A673 (cell line): ENCODE measurements around the gene RBM39. TPM values are rescaled to one million over a fixed set of nuclear protein-coding genes. Genes with fewer than 3 reads are reported as not detected.
A peak's percentile ranks its signal among the peaks of the same experiment; 100 is the strongest.

Experiments
- BruUV-seq: library from RNA; stranded (reverse); fragments of 400-500 nt; replicated peaks from 2 replicates; lab custom pipeline; 2021; lab: Mats Ljungman, UMichigan
- CTCF ChIA-PET: fragments of 300-600 bp; sonication (Branson Sonifier 250); formaldehyde crosslinking; loops from one replicate; lab custom pipeline; 2022; ENCODE audit warnings: antibody characterized with exemption; lab: Charles Lee
- POLR2A ChIA-PET: fragments of 300-600 bp; sonication (Branson Sonifier 250); formaldehyde crosslinking; loops from one replicate; lab custom pipeline; 2022; ENCODE audit warnings: antibody characterized with exemption; ENCODE audit not compliant: low non-redundant PET; lab: Charles Lee
- DNase-seq: peaks from one replicate; pipeline ENCODE4 v3.0.0-alpha.2; 2015; ENCODE audit warnings: low spot score
- H3K27ac ChIP-seq: fragments of 200-600 bp; sonication (generic); 2 replicates; pipeline ENCODE4 v1.5.1; 2016; ENCODE audit warnings: mixed run types, low read depth, mild to moderate bottlenecking, mixed read lengths, antibody characterized with exemption, low read length; ENCODE audit not compliant: poor library complexity, severe bottlenecking
- H3K27me3 ChIP-seq: fragments of 200-600 bp; sonication (generic); replicated peaks from 2 replicates; pipeline ENCODE4 v1.6.1; 2017; ENCODE audit warnings: mixed run types, low read depth, mild to moderate bottlenecking, mixed read lengths, antibody characterized with exemption, low read length; ENCODE audit not compliant: insufficient read depth, poor library complexity
- H3K36me3 ChIP-seq: fragments of 200-600 bp; sonication (generic); 2 replicates; pipeline ENCODE4 v1.6.1; 2016; ENCODE audit warnings: mixed run types, mild to moderate bottlenecking, mixed read lengths, antibody characterized with exemption, low read length; ENCODE audit not compliant: insufficient read depth, poor library complexity, severe bottlenecking
- H3K4me1 ChIP-seq: fragments of 200-600 bp; sonication (generic); 2 replicates; pipeline ENCODE4 v1.6.1; 2017; ENCODE audit warnings: mixed run types, mild to moderate bottlenecking, mixed read lengths, antibody characterized with exemption, low read length; ENCODE audit not compliant: insufficient read depth, poor library complexity, severe bottlenecking
- H3K4me3 ChIP-seq: fragments of 200-600 bp; sonication (generic); 2 replicates; pipeline ENCODE4 v1.5.1; 2016; ENCODE audit warnings: low read depth, mixed run types, mild to moderate bottlenecking, mixed read lengths, low read length; ENCODE audit not compliant: poor library complexity, severe bottlenecking
- H3K9me3 ChIP-seq: fragments of 200-600 bp; sonication (generic); 2 replicates; pipeline ENCODE4 v1.6.1; 2016; ENCODE audit warnings: mixed run types, low read depth, mild to moderate bottlenecking, mixed read lengths, antibody characterized with exemption, low read length; ENCODE audit not compliant: poor library complexity, severe bottlenecking
- EZH2 ChIP-seq: fragments of 200-600 bp; sonication (generic); IDR thresholded peaks from 2 replicates; pipeline ENCODE4 v1.6.1; 2017; ENCODE audit warnings: borderline replicate concordance, low read depth, mild to moderate bottlenecking, mixed read lengths, antibody characterized with exemption, low read length; ENCODE audit not compliant: poor library complexity, severe bottlenecking
- intact Hi-C: fragments of 100-400 bp; cut with micrococcal nuclease; formaldehyde crosslinking; loops from one replicate; pipeline ENCODE4 v1.10.0; 2022; ENCODE audit not compliant: unreplicated experiment
- total RNA-seq: library from RNA; stranded (reverse); gene quantifications from 2 replicates; pipeline ENCODE4 v1.2.3, GENCODE V29; 2021
- TF ChIP-seq, protein P1 (sequence below): fragments of 300-800, 200-600 bp; sonication (generic); conservative IDR thresholded peaks from 2 replicates; pipeline ENCODE4 v1.5.1; 2017; ENCODE audit warnings: low read depth, mild to moderate bottlenecking, antibody characterized with exemption, low read length, moderate library complexity, mixed read lengths

The RBM39 gene
- total RNA-seq, 1 experiment from 2014 or later, result 329 TPM

DNA sequence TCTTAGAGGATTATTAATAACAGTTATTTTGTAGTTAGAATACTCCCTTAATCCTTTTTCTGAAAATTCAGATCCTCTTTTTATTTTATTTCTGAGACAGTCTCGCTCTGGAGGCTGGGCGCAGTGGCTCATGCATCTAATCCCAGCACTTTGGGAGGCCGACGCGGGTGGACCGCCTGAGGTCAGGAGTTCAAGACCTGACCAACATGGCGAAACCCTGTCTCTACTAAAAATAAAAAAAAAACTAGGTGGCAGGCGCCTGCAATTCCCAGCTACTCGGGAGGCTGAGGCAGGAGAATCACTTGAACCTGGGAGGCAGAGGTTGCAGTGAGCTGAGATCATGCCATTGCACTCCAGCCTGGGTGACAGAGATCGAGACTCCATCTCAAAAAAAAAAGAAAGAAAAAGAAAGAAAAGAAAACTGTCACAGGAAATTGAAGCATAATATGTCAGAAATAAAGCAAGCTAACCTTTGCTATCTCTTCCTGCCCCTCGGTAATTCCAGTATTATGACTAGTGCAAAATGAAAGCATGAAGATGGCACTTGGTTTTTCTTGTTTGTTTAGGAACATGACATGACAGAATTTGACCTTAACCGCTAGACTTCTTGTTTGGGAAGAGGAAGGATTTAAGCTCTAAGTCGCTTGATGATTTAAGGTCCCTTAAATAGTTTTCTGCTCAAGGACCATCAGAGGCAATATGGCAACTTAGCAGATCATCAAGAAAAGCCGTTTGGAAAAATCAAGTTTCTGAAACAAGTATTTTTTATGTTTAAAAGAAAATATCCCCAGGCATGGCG, 1.8 kb upstream of the RBM39 start:
- ChIA-PET POLR2A (interaction anchor here (0.8 kb wide), 1 partner anchor 9 kb away, joined by 3 read pairs; no protein-coding TSS in a partner anchor), CTCF (interaction anchor here (0.6 kb wide), 1 partner anchor 145 kb away, joined by 4 read pairs; no protein-coding TSS in a partner anchor)
- peaks cover 19% of the 10 kb centered on the region for H3K36me3 ChIP-seq
- no peak for DNase-seq
- no peaks in the 10 kb centered on the region for H3K9me3 ChIP-seq
- H3K27ac ChIP-seq, result peak overlapping the region; percentile 94
- H3K4me1 ChIP-seq, result peaks cover 24% of the 10 kb centered on the region
- no TSS peak for BruUV-seq
- peak overlapping the region; percentile 69 for H3K4me3 ChIP-seq
- intact Hi-C loops, result no loop called here
- TF ChIP-seq EZH2, result no peak
- TF ChIP-seq, protein P1, sequence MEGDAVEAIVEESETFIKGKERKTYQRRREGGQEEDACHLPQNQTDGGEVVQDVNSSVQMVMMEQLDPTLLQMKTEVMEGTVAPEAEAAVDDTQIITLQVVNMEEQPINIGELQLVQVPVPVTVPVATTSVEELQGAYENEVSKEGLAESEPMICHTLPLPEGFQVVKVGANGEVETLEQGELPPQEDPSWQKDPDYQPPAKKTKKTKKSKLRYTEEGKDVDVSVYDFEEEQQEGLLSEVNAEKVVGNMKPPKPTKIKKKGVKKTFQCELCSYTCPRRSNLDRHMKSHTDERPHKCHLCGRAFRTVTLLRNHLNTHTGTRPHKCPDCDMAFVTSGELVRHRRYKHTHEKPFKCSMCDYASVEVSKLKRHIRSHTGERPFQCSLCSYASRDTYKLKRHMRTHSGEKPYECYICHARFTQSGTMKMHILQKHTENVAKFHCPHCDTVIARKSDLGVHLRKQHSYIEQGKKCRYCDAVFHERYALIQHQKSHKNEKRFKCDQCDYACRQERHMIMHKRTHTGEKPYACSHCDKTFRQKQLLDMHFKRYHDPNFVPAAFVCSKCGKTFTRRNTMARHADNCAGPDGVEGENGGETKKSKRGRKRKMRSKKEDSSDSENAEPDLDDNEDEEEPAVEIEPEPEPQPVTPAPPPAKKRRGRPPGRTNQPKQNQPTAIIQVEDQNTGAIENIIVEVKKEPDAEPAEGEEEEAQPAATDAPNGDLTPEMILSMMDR, result no peak
- no peaks in the 10 kb centered on the region for H3K27me3 ChIP-seq

DNA sequence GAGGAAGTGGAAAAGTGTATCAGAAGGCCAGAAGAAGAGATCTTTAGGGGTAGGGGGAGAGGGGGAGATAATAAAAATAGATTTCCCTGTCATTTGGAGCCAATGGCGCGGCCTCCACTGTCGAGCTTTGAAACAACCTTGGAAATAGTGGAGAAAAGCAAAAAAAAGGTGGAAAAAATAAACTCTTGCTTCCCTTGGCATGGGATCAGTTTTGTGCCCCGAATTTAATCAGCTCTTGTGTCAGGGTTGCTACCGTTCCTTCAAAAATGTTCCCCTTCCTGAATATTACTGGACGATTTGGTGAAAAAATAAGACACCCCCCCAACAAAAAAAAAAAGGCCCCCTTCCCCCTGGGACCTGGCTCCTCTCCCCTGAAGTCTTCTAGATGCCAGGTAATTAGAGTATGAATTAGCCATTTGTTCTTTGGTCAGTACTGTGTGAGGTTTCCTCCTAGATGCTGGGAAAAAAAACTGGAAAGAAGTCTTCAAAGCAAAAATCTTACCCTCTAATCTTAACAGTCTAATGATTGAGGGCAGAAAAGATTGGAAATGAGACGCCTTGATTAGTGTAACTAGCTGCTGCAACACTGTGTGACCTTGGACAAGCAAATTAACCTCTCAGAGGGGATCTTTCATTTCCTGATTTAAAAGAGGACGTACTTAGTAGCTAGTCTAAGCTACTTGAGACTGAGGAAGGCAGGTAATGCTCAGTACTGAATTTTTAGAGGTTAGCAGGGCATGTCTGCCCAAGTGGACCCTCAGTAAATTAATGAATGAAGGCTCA, 872 bp upstream of the RBM39 start:
- BruUV-seq, result TSS peak; percentile 97
- ChIA-PET POLR2A (interaction anchor here (0.6 to 1.3 kb wide), 12 partner anchors 9 to 955 kb away, joined by 3 to 14 read pairs (median 6); partner anchors contain the start of gene PHF20), CTCF (interaction anchor here (1.0 to 1.2 kb wide), 2 partner anchors 29 to 44 kb away, joined by 3 read pairs; partner anchors contain the start of genes NFS1, PHF20 and ROMO1)
- DNase-seq, result peak; percentile 37
- H3K27ac ChIP-seq, result peak overlapping the region; percentile 94
- peaks cover 29% of the 10 kb centered on the region for H3K4me1 ChIP-seq
- peaks cover 29% of the 10 kb centered on the region for H3K36me3 ChIP-seq
- no peak for TF ChIP-seq EZH2
- TF ChIP-seq, protein P1, result no peak
- no peaks in the 10 kb centered on the region for H3K27me3 ChIP-seq
- no peaks in the 10 kb centered on the region for H3K9me3 ChIP-seq
- intact Hi-C loops, result no loop called here
- peak overlapping the region; percentile 69 for H3K4me3 ChIP-seq
